ENCODE data around the gene MTMR12. TPM values are rescaled to one million over a fixed set of nuclear protein-coding genes. Genes with fewer than 3 reads are reported as not detected.

Gene MTMR12
- total and polyA plus RNA-seq, 10 donors = 6.8 to 42.2 (median 27.9) TPM

DNA sequence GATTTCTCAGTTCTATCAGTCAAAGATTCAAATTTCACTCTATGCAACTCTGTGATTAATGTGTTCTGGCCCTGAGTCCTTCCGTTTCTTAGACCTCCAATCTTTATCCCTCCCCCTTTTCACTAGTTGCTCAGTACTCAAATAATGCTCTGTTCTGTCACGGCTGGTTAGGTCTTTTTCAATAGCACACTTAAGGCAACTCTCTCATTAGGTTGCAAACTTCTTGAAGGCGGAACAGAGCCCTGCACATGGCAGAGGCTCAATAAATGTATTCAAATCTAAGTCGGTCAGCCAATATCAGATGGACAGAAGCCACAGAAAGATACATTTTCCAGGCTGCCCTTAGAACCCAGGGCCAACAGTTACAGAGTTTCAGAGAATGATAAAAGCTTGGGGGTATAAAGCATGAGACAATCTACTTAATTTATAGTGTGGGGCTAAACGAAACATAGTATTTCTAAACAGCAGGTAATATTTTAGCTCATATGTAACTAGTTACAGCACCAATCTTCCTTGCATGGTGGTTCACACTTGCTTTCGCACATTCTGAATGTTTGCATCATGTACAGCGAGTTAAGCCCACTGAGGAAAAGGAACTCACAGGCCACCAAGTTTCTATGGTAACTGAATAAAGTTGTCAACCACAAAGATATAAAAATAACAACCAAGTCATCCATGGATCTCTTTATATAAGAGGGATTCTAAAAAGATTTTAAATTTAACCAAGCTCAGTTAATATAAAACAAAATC lies 71.5 kb downstream of the MTMR12 start:
- Histone ChIP-seq H3K4me3 (no peak overlapping the region), H3K27ac (peak overlapping the region in 5 of 8 donors; percentile 23 to 76 (median 69)), H3K4me1 (peaks cover 0 to 5% (median 0%) of the 10 kb centered on the region in 6 donors), H3K27me3 (replicated peaks in 1 of 7) (no peaks in the 10 kb centered on the region), H3K9me3 (peaks cover 0 to 2% (median 0%) of the 10 kb centered on the region in 8 donors), H3K36me3 (peaks cover 6 to 100% (median 81%) of the 10 kb centered on the region in 6 donors)
- no peak for DNase-seq
- WGBS, 5 donors = 74 to 85% (median 81%) methylated on average over 7 of the region's 7 CpGs
- TF ChIP-seq, protein P1, sequence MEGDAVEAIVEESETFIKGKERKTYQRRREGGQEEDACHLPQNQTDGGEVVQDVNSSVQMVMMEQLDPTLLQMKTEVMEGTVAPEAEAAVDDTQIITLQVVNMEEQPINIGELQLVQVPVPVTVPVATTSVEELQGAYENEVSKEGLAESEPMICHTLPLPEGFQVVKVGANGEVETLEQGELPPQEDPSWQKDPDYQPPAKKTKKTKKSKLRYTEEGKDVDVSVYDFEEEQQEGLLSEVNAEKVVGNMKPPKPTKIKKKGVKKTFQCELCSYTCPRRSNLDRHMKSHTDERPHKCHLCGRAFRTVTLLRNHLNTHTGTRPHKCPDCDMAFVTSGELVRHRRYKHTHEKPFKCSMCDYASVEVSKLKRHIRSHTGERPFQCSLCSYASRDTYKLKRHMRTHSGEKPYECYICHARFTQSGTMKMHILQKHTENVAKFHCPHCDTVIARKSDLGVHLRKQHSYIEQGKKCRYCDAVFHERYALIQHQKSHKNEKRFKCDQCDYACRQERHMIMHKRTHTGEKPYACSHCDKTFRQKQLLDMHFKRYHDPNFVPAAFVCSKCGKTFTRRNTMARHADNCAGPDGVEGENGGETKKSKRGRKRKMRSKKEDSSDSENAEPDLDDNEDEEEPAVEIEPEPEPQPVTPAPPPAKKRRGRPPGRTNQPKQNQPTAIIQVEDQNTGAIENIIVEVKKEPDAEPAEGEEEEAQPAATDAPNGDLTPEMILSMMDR (IDR thresholded peaks at IDR 0.05 in 8 of 11, conservative IDR thresholded peaks at IDR 0.05 in 3 of 11) = no peak
- TF ChIP-seq POLR2A (IDR thresholded peaks at IDR 0.05) (no peak), POLR2AphosphoS5 (IDR thresholded peaks at IDR 0.05) (no peak)
- intact Hi-C loops (cut with DNase I; ENCODE audit: low total_unique reads) = no loop called here

DNA sequence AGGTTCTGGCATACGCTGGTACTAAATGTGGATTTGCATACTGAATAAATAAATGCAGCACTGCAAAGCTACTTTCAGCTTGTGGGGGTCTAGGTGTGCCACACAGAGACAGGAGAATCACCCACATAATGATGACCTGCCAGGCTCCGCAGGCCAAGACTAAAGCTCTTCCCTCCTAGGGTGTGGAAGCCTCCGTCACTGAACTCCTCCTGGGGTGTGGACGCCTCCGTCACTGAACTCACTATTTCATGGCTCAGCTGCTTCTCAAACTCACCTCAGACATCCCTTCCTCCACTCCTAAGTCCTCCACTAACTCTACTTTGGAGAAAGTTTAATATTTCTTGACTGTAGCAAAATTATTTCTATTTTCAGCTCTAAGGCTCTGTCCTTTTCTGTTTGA lies 73.4 kb downstream of the MTMR12 start:
- H3K27ac ChIP-seq = peak overlapping the region in 3 of 8 donors; percentile 6 to 76 (median 37)
- TF ChIP-seq, protein P1 (IDR thresholded peaks at IDR 0.05 in 8 of 11, conservative IDR thresholded peaks at IDR 0.05 in 3 of 11) = no peak
- no peak for TF ChIP-seq POLR2A (IDR thresholded peaks at IDR 0.05)
- TF ChIP-seq POLR2AphosphoS5 (IDR thresholded peaks at IDR 0.05) = no peak
- no peak overlapping the region for H3K4me3 ChIP-seq
- H3K27me3 ChIP-seq (replicated peaks in 1 of 7) = no peaks in the 10 kb centered on the region
- DNase-seq = no peak
- intact Hi-C loops (cut with DNase I; ENCODE audit: low total_unique reads) = no loop called here
- H3K4me1 ChIP-seq = peaks cover 0 to 11% (median 4%) of the 10 kb centered on the region in 6 donors
- 91 to 97% (median 92%) methylated on average over 5 of the region's 5 CpGs for WGBS, 5 donors
- H3K36me3 ChIP-seq = peaks cover 6 to 100% (median 82%) of the 10 kb centered on the region in 6 donors
- H3K9me3 ChIP-seq = no peaks in the 10 kb centered on the region

DNA sequence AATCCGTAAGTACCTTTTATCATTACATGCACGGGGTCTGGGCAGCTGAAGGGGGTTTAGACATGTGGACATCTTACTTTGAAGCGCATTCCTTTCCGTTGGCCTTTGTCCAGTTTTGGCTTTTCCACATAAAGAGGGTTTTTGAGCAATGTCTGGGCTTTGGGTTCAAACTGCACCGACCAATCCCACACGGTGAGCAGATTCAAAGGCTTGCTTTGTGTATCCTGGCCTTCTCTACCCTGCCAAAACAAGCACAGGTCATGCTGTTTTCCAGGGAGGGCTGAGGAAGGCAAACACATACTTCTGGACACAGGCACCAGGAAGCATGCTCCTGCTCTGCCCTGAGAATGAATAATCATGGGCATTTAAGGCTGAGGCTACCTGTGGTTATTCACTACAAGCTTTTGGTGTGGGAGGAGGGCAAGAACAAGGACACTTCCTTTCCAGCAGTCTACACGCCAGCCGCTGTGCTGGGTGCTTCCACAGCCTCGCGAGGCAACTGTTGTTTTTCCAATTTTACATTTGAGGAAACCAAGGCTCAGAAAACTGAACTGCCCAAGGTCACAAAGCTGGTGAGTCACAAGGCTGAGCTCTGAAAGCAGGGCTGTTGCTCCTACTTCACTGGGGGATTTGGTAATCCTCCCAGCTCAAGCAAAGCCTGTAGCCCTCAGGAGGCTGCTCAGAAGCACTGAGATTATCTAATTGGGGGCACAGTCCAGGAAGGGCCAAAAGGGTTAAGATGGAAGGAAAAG lies 78.9 kb downstream of the MTMR12 start:
- TF ChIP-seq POLR2A (IDR thresholded peaks at IDR 0.05) (no peak), POLR2AphosphoS5 (IDR thresholded peaks at IDR 0.05) (peak in 1 of 3 donors; percentile 10)
- no peaks in the 10 kb centered on the region for H3K9me3 ChIP-seq
- intact Hi-C loops (cut with DNase I; ENCODE audit: low total_unique reads) = loop anchor here (2.0 to 5.0 kb wide), 2 partner anchors 95 to 378 kb away; no protein-coding TSS in a partner anchor
- no peaks in the 10 kb centered on the region for H3K27me3 ChIP-seq (replicated peaks in 1 of 7)
- no peak overlapping the region for H3K4me3 ChIP-seq
- H3K4me1 ChIP-seq = peaks cover 0 to 50% (median 34%) of the 10 kb centered on the region in 6 donors
- 62 to 81% (median 72%) methylated on average over 10 of the region's 10 CpGs for WGBS, 5 donors
- DNase-seq = no peak
- H3K36me3 ChIP-seq = peaks cover 0 to 77% (median 50%) of the 10 kb centered on the region in 6 donors
- peak overlapping the region in 6 of 8 donors; percentile 6 to 63 (median 34) for H3K27ac ChIP-seq

DNA sequence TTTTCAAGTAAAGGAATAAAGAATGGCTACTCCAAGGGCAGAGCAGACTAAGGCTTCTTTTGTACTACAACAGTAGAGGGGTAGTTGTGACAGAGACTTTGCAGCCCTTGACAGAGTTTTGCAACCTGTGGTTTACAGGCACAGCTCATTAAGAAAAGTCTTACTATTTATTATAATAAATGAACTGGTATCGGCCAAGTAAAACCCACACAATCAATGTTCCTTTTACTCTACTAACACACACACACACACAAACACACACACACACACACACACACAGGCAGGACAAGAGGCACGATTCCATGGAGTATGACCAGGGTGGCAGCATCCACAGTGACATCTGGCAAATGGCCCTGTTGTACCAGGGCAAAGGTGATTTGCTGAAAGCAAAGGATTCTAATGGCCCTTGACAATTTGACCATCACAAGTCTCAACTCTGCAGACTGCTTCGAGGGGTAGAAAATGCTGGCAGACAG lies 79.5 kb downstream of the MTMR12 start:
- TF ChIP-seq POLR2AphosphoS5 (IDR thresholded peaks at IDR 0.05) (no peak), POLR2A (IDR thresholded peaks at IDR 0.05) (no peak)
- TF ChIP-seq, protein P1 (IDR thresholded peaks at IDR 0.05 in 8 of 11, conservative IDR thresholded peaks at IDR 0.05 in 3 of 11) = no peak
- intact Hi-C loops (cut with DNase I; ENCODE audit: low total_unique reads) = loop anchor here (2.0 to 5.0 kb wide), 2 partner anchors 96 to 379 kb away; no protein-coding TSS in a partner anchor
- H3K27ac ChIP-seq = peak overlapping the region in 4 of 8 donors; percentile 29 to 63 (median 47)
- H3K27me3 ChIP-seq (replicated peaks in 1 of 7) = no peaks in the 10 kb centered on the region
- WGBS, 5 donors = 70 to 84% (median 75%) methylated on average over 3 of the region's 3 CpGs
- peaks cover 0 to 50% (median 34%) of the 10 kb centered on the region in 6 donors for H3K4me1 ChIP-seq
- no peak for DNase-seq
- no peak overlapping the region for H3K4me3 ChIP-seq
- H3K9me3 ChIP-seq = no peaks in the 10 kb centered on the region
- peaks cover 0 to 75% (median 47%) of the 10 kb centered on the region in 6 donors for H3K36me3 ChIP-seq
